Muscle of leg (tissue), 11 donors: ENCODE data around the gene MBD4. TPM values are rescaled to one million over a fixed set of nuclear protein-coding genes. Genes with fewer than 3 reads are reported as not detected.

Source experiments
- DNase-seq: peaks from one replicate; pipeline ENCODE4 v3.0.0; 2013
- H3K27ac ChIP-seq: one replicate; pipeline ENCODE4 v1.5.1; 2013; ENCODE audit warnings: mild to moderate bottlenecking, low read length, control low read depth
- H3K27me3 ChIP-seq: one replicate; pipeline ENCODE4 v1.6.1; 2013; ENCODE audit warnings: low read length; ENCODE audit not compliant: control insufficient read depth, insufficient read depth
- H3K36me3 ChIP-seq: one replicate; pipeline ENCODE4 v1.6.1; 2013; ENCODE audit warnings: low read length; ENCODE audit not compliant: control insufficient read depth, insufficient read depth
- H3K4me1 ChIP-seq: one replicate; pipeline ENCODE4 v1.6.1; 2013; ENCODE audit warnings: low read length; ENCODE audit not compliant: control insufficient read depth, insufficient read depth
- H3K4me3 ChIP-seq: one replicate; pipeline ENCODE4 v1.5.1; 2013; ENCODE audit warnings: low read length, control low read depth
- H3K9me3 ChIP-seq: replicated peaks from 2 replicates; pipeline ENCODE4 v1.6.1; 2013; ENCODE audit warnings: low read depth, low read length; ENCODE audit not compliant: control insufficient read depth
- WGBS: methylation state at CpG from one replicate; pipeline ENCODE4 v1.1.5; 2013; ENCODE audit warnings: missing lambda C conversion rate; ENCODE audit not compliant: insufficient coverage; 5-methylcytosine and 5-hydroxymethylcytosine counted together
- polyA plus RNA-seq, 8 donors: library from polyadenylated mRNA; unstranded; fragments of 120-200 nt; gene quantifications; one replicate each; pipeline versions ENCODE4 v1.2.1 to v1.2.3, GENCODE V29; 2013; ENCODE audit warnings: inconsistent platforms in 1 of 8, low replicate concordance in 1 of 8; ENCODE audit not compliant: insufficient read length in 8 of 8, insufficient read depth in 1 of 8
- total RNA-seq: library from RNA; stranded (reverse); fragments of 120-200 nt; gene quantifications from one replicate; pipeline ENCODE4 v1.2.4, GENCODE V29; 2013

Gene MBD4
- total and polyA plus RNA-seq, 9 donors, result 22.6 to 28.1 (median 25.3) TPM

- Histone ChIP-seq H3K36me3 (peaks cover 38% of the 10 kb centered on the region), H3K4me1 (peaks cover 4% of the 10 kb centered on the region), H3K27me3 (no peaks in the 10 kb centered on the region), H3K27ac (no peak overlapping the region), H3K4me3 (no peak overlapping the region), H3K9me3 (no peaks in the 10 kb centered on the region)
- no CpG with 5 or more reads among the region's 1 CpG for WGBS
- DNase-seq, result no peak
These were observed 5.6 kb downstream of the MBD4 start for GRCh38 chr3:129434140-129434539.

GRCh38 chr3:129433565-129433964, 6.2 kb downstream of the MBD4 start:
- no peaks in the 10 kb centered on the region for H3K9me3 ChIP-seq
- peaks cover 6% of the 10 kb centered on the region for H3K4me1 ChIP-seq
- H3K27ac ChIP-seq, result no peak overlapping the region
- 95% methylated on average over 4 of the region's 5 CpGs for WGBS
- no peak for DNase-seq
- H3K4me3 ChIP-seq, result no peak overlapping the region
- no peaks in the 10 kb centered on the region for H3K27me3 ChIP-seq
- H3K36me3 ChIP-seq, result peaks cover 38% of the 10 kb centered on the region

GRCh38 chr3:129432671-129433070, 7.1 kb downstream of the MBD4 start:
- Histone ChIP-seq H3K27ac (no peak overlapping the region), H3K36me3 (peaks cover 36% of the 10 kb centered on the region), H3K4me3 (no peak overlapping the region), H3K27me3 (peaks cover 2% of the 10 kb centered on the region), H3K9me3 (no peaks in the 10 kb centered on the region), H3K4me1 (peaks cover 9% of the 10 kb centered on the region)
- no peak for DNase-seq

- Histone ChIP-seq H3K27ac (no peak overlapping the region), H3K36me3 (peaks cover 34% of the 10 kb centered on the region), H3K9me3 (no peaks in the 10 kb centered on the region), H3K4me3 (no peak overlapping the region), H3K27me3 (peaks cover 6% of the 10 kb centered on the region), H3K4me1 (peaks cover 9% of the 10 kb centered on the region)
- DNase-seq, result no peak
- 80% methylated on average over 1 of the region's 7 CpGs for WGBS
These were observed 7.7 kb downstream of the MBD4 start for GRCh38 chr3:129432036-129432435.

GRCh38 chr3:129429602-129430001, 10.1 kb downstream of the MBD4 start:
- peaks cover 29% of the 10 kb centered on the region for H3K36me3 ChIP-seq
- peaks cover 6% of the 10 kb centered on the region for H3K27me3 ChIP-seq
- DNase-seq, result no peak
- peaks cover 9% of the 10 kb centered on the region for H3K4me1 ChIP-seq
- H3K4me3 ChIP-seq, result no peak overlapping the region
- no peak overlapping the region for H3K27ac ChIP-seq
- WGBS, result 75% methylated on average over 3 of the region's 4 CpGs
- no peaks in the 10 kb centered on the region for H3K9me3 ChIP-seq

- Histone ChIP-seq H3K4me1 (peaks cover 9% of the 10 kb centered on the region), H3K36me3 (peaks cover 29% of the 10 kb centered on the region), H3K27ac (peak overlapping the region; percentile 72), H3K27me3 (peaks cover 6% of the 10 kb centered on the region), H3K9me3 (no peaks in the 10 kb centered on the region), H3K4me3 (no peak overlapping the region)
- WGBS, result no CpG with 5 or more reads among the region's 3 CpGs
- no peak for DNase-seq
These were observed 10.7 kb downstream of the MBD4 start for GRCh38 chr3:129429080-129429451.

GRCh38 chr3:129428376-129429079, 11.2 kb downstream of the MBD4 start, which contains the start of gene EFCAB12:
Gene EFCAB12, minus strand, starts transcription at chr3:129428636. Its CDS starts 148 bp downstream, at chr3:129428488.
- peaks cover 9% of the 10 kb centered on the region for H3K4me1 ChIP-seq
- WGBS, result under 1% methylated on average over 33 of the region's 42 CpGs
- H3K36me3 ChIP-seq, result peaks cover 25% of the 10 kb centered on the region
- peak within 1 kb of the TSS; percentile 55 for H3K4me3 ChIP-seq
- peak; percentile 98 for DNase-seq
- peak within 1 kb of the TSS; percentile 72 for H3K27ac ChIP-seq
- no peaks in the 10 kb centered on the region for H3K9me3 ChIP-seq
- peaks cover 6% of the 10 kb centered on the region for H3K27me3 ChIP-seq

- peaks cover 6% of the 10 kb centered on the region for H3K27me3 ChIP-seq
These were observed 11.8 kb downstream of the MBD4 start for GRCh38 chr3:129428007-129428375.

GRCh38 chr3:129425619-129426018, 14.1 kb downstream of the MBD4 start:
- no peak overlapping the region for H3K4me3 ChIP-seq
- no peak for DNase-seq
- WGBS, result 82% methylated on average over 1 of the region's 2 CpGs

More at GRCh38 chr3:129428007-129428375, 11.8 kb downstream of the MBD4 start:
- WGBS, result 22% methylated on average over 4 of the region's 8 CpGs
- Histone ChIP-seq H3K9me3 (no peaks in the 10 kb centered on the region), H3K4me1 (peaks cover 9% of the 10 kb centered on the region), H3K4me3 (peak overlapping the region; percentile 55), H3K36me3 (peaks cover 22% of the 10 kb centered on the region), H3K27ac (no peak overlapping the region)
- DNase-seq, result peak; percentile 21

GRCh38 chr3:129425213-129425612, 14.5 kb downstream of the MBD4 start:
- WGBS, result 59% methylated on average over 3 of the region's 3 CpGs
- no peak for DNase-seq
- Histone ChIP-seq H3K27ac (no peak overlapping the region), H3K27me3 (peaks cover 6% of the 10 kb centered on the region), H3K4me1 (peaks cover 9% of the 10 kb centered on the region), H3K9me3 (no peaks in the 10 kb centered on the region), H3K4me3 (no peak overlapping the region), H3K36me3 (peaks cover 8% of the 10 kb centered on the region)

More at GRCh38 chr3:129425619-129426018, 14.1 kb downstream of the MBD4 start:
- no peak overlapping the region for H3K27ac ChIP-seq
- H3K4me1 ChIP-seq, result peaks cover 9% of the 10 kb centered on the region
- no peaks in the 10 kb centered on the region for H3K9me3 ChIP-seq
- peaks cover 8% of the 10 kb centered on the region for H3K36me3 ChIP-seq
- peaks cover 6% of the 10 kb centered on the region for H3K27me3 ChIP-seq
